Measurements from ENCODE around the gene SCAF1. TPM values are rescaled to one million over a fixed set of nuclear protein-coding genes. Genes with fewer than 3 reads are reported as not detected.

Gene SCAF1
- total and polyA plus RNA-seq, 9 of the 15 experiments (the other 6 are each of a cell fraction or from before 2014, with no cell fraction given) = 0.20 to 79.0 (median 4.9) TPM

GRCh38 chr19:49640113-49640898 lies 1.7 kb upstream of the SCAF1 start, which contains the start of gene RRAS (continued):
- TF ChIP-seq ZNF609 (CRISPR knock-in tag; IDR thresholded peaks at IDR 0.05; ENCODE audit: borderline replicate concordance) (no peak), UBTF (IDR thresholded peaks at IDR 0.05; ENCODE audit: borderline replicate concordance in 1 of 2, low read depth in 2 of 2, low read length in 2 of 2) (peak in 1 of 2 experiments; percentile 55; a peak in 1 of 4 replicates), ZBTB9 (CRISPR knock-in tag; IDR thresholded peaks at IDR 0.05) (peak; percentile 30; the same call in 1 of the 2 replicates), E2F8 (IDR thresholded peaks at IDR 0.05; ENCODE audit: low read depth, partially characterized antibody) (peak; percentile 62), KAT2B (IDR thresholded peaks at IDR 0.05; ENCODE audit: low read depth, low read length) (no peak), ATF3 (IDR thresholded peaks at IDR 0.05) (peak; percentile 96), ATF3 (CRISPR knock-in tag; conservative IDR thresholded peaks at IDR 0.05) (peak; percentile 89), MNT (conservative IDR thresholded peaks at IDR 0.05) (peak; percentile 76 to 78), CBX1 (IDR thresholded peaks at IDR 0.05; ENCODE audit: low read depth) (no peak), ZNF384 (IDR thresholded peaks at IDR 0.05; ENCODE audit: low read depth, low read length) (no peak), ESRRA (IDR thresholded peaks at IDR 0.05; ENCODE audit: borderline replicate concordance, low read depth) (peak; percentile 24; the same call in 1 of the 2 replicates)

All from K562 (cell line).